GM19467 (cell line): ENCODE results near the gene EIF4G3.
"Not testable (repeated sequence)": the region's sequence is repeated elsewhere in the genome, so short reads cannot be mapped to it uniquely, and the experiment has no call there.

Source experiments
- ATAC-seq: cut with Tn5 transposase; IDR thresholded peaks from one replicate; pipeline ENCODE4 v1.9.1; 2021; ENCODE audit warnings: mild to moderate bottlenecking, moderate library complexity; ENCODE audit not compliant: unreplicated experiment

The EIF4G3 gene

DNA sequence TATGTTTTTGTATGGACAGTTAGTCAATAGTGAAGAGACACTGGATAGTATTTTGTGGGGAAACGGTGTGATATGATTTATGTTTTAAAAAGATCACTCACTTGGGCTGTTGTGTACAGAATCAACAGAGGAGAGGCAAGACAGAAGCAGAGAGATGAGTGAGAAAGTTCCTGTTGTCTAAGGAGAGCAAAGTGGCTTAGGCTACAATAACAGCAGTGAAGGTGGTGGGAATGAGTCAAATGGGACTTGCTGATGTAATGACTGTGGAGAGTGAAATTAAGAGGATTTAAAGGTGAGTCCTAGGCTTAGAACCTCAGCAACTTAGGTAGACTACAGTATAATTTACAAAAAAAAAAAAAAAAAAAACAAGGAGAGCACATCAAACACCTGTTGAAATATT, 220.4 kb downstream of the EIF4G3 start:
- ATAC-seq, result no peak

DNA sequence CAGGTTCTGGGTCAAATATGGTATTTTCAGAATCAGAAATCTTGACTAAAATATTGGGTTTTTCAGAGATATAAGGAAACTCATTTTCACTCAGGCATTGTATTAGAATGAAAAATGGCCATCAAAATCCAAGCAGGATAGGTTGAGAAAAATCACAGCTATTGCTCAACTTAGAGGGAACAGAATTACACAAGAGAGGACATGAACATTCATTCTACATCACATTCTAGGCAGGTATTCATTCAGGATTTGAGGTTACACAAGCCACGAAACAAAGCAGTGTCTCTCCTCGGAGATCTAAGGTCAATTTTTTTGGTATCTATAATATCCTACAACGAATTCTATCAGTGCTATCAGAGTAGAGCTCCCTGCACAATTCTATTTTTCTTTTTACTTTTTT, 226.0 kb downstream of the EIF4G3 start:
- ATAC-seq, result no peak

DNA sequence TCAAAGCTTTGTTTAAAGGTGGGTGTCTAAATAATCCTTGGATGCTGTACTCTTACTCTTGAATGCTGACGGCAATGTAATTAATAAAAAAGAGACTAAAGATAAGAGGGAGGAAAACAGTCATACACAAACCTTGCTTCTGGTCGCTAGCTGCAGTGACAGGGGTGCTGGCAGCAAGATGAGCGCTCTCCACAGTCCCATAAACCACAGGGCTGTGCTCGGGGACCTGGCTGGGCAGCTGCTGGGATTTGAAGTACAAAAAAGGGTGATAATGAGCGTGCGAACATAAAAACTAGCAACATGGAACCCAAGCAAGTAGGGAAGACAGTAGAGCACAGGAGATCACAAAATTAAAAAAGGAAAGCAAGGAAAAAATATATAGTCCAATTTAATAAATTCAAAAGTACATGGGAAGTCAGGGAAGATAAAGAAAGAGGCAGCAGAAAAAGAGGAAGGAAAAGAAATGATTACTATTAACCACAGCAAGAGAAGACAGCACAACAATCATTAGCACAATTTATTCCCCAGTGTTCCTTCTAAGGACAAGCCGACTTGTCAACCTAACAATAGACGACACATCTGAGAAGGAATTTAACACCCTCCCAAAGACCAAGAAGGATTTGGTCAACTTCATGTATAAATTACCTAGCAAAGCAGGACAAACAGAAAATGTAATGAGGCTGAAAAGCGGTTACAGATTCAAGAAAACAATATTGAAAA, 226.7 kb downstream of the EIF4G3 start:
- ATAC-seq, result no peak

DNA sequence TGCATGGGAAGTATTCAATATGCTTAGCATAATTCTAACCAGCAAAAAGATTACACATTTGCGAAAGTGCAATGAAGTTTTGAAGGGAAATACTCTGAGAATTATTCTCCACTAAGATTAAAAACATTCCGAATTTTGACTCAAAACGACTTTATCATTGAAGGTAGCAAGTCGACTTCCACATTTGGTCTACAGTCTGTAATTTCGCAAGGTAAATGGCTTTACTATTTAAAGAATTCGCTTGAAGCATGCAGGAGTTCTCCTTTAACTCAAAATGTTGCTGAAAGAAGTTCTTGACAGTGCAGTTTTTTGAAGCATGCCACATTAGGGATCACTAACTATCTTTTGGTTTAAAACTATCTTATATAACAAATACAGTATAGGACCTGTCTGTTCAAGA, 228.6 kb downstream of the EIF4G3 start:
- no peak for ATAC-seq

DNA sequence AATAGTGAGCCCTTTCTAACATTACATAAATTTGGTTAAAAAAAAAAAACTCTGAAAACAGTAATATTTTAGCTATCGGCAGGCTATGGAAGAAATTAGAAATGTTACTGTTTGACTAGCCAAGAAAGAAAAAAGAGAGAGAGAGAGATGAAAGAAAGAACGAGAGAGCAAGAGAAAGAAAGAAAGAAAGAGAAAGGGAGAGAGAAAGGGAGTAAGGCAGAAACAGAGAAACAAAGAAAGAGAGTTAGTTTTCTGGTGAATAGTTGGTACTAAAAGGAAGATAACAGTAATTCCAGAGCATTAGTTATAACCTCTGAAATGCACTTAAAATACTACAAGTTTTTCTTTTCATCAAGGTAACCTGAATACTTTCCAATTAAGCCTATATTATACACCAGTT, 229.3 kb downstream of the EIF4G3 start:
- no peak for ATAC-seq

DNA sequence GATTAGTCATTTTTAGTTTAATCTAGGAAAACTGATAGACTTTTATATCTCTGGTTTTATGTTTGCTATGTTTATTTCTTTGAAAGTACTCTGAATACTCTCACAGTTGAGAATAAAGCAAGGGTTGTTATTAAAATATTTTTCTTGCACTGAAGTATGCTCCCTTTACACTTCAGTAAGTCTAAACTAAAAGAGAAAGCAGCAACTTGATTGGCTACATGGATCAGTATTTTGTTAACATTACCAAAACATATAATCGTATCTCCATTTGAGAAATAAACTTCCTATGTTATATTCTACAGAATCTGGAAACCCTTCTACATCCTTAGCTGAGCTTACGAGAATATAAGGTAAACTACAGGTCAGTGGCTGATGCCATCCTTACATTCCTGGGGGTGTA, 240.1 kb downstream of the EIF4G3 start:
- no peak for ATAC-seq

DNA sequence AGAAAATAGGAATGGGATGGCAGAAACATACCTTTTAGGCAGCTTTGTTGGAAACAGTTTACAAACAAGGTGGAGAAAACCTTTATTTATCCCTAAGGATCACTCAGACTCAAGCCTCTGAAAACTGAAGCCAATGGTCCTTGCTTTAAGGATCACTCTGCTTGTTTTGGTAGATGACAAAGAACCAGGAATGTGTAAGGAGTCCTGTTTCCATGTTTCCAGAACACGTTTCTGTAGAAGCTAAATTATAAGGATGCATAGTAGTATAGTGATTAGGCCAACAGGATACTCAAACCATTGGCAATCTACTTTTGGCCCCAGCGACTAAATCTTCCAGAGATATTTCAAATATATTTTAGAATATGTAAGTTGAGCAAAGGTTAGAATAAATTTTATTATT, 240.5 kb downstream of the EIF4G3 start:
- ATAC-seq, result no peak

DNA sequence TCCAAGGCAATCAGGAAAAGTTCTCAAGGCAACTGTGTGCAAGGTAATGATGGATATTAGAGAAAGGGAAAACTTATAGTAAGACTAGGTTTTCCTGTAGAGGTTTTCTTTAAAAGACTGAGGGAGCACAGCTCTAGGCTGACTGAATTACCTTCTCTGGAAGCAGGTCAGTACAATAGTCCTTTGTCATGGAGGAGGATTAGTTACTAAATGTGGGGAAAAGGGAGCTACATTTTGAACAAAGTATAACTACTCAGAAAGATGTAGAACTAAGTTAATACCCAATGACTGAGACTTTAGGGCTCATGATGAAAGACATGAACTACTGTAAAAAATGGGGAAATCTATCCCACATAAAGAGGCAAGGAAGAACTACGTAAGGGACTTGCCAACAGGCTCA, 241.0 kb downstream of the EIF4G3 start:
- ATAC-seq, result no peak

DNA sequence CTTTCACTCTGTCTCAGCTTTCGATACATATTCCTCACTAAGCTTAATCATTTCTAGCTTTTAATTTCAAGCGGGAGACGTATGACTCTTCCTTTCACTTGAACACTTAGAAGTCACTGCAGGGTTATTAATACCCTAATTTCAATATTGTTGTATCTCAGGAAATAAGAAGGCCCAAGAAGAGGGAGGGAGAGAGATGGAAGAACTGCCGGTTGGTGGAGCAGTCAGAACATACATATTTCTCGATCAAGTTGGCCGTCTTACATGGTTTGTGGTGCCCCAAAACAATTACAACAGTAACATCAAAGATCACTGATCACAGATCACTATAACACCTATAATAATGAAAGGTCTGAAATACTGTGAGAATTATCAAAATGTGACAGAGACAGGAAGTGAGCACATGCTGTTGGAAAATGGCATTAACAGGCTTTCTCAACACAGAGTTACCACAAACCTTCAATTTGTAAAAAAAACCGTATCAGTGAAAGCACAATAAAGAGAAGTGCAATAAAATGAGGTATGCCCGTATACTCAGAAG, 244.2 kb downstream of the EIF4G3 start:
- ATAC-seq, result no peak

DNA sequence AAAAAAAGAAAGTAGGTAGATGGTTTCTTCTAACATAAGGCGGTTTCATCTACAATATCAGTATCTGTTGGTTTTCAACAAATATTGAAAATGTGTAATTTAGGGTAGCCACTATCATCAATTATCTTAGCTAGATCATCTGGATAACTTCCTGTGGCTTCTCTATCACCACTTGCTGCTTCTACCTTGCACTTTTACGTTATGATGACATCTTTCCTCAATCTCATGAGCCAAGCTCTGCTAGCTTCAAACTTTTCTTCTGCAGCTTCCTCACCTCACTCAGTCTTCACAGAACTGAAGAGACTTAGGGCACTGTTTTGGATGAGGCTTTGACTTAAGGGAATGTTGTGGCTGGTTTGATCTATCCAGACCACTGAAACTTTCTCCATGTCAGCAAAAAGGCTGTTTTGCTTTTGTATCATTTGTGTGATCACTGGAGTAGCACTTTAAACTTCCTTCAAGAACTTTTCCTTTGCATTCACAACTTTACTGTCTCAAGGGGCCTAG, 244.7 kb downstream of the EIF4G3 start:
- ATAC-seq, result no peak

DNA sequence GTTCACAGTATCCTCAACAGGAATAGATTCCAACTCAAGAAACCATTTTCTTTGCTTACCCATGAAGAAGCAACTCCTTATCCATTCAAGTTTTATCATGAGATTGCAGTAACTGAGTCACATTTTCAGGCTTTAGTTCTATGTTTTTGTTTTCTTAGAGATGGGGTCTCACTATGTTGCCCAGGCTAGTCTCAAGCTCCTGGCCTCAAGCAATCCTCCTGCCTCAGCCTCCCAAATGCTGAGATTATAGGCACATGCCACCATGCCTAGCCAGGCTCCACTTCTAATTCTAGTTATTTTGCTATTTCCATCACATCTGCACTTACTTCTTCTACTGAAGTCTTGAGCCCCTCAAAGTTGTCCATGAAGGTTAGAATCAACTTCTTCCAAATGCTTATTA, 246.3 kb downstream of the EIF4G3 start:
- ATAC-seq, result no peak

DNA sequence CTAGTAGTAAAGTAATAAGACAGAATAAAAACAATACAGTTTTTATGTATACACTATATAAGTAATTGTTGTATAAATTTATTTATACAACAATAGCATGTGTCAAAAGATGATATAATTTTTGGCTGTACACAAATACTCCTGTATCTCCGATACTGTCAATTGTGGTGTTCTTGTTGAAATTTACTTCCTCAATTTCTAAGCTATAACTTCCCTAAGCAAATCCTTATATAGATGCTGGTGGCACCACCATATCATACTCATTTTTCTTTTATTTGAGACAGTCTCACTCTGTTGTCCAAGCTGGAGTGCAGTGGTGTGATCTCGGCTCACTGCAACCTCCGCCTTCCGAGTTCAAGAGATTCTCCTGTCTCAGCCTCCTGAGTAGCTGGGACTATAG, 248.6 kb downstream of the EIF4G3 start:
- ATAC-seq, result no peak

DNA sequence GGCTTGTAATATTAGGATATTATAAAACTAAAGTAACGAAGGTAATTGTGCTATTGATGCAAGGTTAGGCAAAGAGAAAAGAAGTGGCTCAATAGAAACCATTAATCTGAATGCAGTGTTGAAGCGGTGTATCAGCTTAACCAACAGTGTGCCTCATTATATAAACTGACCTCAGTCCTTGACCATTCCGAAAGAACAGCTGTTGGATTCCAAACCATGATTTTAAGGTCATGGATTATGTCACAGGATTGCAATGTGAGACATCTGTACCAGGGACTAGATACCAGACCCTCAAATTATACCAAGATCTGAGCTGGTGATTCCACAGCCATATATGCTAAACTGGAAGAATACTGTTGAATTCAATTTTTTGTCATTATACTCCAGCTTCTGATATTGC, 255.4 kb downstream of the EIF4G3 start:
- ATAC-seq, result no peak

DNA sequence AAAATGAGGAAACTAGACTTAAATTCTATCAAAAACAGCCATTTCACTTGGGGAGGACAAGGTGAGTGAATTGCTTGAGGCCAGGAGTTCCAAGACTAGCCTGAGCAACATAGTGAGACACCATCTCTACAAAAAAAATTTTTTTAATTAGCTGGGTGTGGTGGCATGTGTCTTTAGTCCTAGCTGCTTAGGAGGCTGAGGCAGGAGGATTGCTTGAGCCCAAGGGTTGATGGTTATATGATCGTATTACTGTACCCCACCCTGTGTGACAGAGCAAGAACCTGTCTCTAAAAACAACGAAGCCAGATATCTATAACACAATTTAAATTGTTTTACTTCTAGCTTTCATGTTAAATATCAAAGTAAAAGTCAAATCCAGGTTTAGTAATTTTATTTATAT, 263.5 kb downstream of the EIF4G3 start:
- no peak for ATAC-seq

DNA sequence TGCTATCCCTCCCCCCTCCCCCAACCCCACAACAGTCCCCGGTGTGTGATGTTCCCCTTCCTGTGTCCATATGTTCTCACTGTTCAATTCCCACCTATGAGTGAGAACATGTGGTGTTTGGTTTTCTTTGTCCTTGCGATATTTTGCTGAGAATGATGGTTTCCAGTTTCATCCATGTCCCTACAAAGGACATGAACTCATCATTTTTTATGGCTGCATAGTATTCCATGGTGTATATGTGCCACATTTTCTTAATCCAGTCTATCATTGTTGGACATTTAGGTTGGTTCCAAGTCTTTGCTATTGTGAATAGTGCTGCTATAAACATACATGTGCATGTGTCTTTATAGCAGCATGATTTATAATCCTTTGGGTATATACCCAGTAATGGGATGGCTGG, 269.2 kb downstream of the EIF4G3 start:
- ATAC-seq, result not testable (repeated sequence)

DNA sequence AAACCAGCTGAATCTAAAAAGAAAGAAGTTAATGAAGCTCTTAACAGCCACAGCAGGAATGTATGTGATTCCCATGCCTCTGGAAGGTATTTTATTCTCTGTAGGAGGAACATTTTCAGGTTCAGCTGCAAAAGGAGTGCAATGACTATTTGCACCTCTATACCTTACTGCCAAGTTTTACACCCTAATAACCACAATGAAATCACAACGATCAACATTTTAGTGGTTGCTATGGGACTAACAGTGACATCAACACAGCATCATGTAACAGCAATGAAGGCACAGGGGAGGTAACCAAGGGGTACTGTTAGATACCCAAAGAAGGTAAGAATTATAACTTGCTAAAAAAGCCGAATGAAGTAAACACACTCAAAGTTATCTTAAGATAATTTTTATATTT, 273.3 kb downstream of the EIF4G3 start:
- ATAC-seq, result no peak

DNA sequence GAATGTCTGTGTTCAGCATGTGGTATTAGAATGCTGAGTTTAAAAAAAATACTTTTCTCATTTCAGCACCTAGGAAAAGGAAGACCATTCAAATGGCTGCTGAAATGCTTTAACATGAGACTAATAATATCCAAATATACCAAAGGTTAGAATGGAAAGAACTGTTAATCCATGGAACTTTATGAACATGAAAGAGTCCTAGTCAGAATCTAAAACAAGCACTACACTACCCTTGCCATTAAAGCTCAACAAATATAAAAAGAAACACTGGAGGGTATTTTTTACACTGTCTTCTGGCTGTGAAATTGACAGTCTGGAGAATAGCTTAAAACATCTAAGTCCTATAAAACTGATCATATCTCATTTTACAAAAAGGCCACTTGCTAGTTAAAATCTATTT, 276.6 kb downstream of the EIF4G3 start:
- ATAC-seq, result no peak

DNA sequence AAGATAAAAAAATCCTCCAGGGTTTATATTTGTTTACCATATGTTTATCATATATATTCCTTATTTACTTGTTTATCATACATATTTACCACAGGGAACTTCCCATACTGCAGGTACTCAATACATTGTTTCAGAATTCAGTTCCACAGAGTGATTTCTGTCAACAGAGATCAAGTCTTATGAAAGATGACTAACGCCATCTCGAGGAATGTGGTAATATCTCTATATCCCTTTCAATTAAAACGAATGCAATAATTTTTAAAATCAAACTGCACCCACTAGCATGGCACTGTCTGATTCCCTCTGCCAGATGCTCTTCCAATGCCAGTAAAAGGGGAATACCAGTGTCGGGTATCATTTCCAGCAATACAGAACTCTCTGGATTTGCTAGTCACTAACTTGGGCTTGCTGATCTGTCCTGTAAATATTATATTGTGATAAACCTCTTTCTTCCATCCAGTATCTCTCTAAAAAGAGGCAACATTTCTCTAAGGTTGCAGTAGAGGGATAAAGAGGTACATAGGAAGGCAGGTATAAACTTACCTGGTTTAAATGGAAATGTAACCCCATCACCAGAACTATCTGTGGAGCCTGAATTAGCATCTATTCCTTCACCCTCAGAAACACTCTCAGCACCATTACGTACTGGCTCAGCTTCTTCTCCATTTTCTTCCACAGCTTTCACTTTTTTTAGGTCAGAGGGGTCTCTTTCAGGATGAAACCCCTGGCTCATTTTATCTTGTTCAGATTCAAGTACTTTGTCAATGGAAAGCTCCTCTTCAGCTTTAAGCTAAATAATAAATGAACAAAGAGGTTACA, 277.3 kb downstream of the EIF4G3 start:
- ATAC-seq, result no peak

DNA sequence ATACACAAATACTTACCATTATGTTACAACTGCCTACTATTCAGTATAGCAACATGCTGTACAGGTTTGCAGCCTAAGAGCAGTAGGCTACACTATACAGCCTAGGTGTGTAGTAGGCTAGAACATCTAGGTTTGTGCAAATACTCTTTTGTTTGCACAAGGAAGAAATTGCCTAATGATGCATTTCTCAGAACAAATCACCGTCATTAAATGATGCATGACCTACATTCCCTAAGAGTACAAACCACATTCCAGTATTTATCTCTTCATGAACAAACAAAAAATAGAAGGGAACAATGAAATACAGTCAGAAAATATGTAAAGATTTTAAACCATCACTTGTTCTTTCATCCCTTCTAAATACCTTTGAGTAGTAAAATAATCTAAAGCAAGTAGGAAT, 279.9 kb downstream of the EIF4G3 start:
- ATAC-seq, result no peak

DNA sequence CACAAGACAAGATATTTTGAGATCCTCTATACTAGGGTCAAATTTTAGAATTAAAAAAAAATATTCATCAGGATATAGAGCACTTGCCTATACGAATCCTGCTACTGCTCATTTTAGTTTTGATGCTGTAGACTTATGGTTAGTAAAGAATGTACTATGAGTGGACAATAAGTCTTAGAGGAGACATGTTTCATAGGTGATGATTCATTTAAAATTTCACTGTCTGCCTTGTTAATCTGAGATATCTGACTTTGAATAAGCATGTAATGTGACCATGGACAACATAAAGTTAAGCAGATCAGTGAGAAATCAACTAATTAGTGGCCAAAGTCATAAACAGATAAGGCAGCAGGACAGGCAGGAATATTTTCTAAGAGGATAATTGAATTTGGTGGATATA, 282.8 kb downstream of the EIF4G3 start:
- no peak for ATAC-seq

DNA sequence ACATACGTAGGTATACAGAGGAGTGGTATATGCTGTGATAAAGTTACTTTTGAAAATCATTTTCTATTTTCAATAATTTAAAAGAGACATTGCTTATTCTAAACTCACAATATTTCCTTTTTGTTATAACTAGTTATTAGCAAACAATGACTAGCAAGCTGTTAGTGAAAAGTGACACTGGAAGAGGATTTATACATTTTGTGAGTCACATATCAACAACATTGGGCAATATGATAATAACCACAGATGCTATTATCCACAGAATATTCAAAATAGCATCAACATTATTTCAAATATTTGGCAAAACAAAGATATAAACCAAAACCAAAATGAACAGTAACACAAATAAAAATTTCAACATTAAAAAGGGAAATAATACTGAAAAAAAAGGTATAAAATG, 285.6 kb downstream of the EIF4G3 start:
- no peak for ATAC-seq

DNA sequence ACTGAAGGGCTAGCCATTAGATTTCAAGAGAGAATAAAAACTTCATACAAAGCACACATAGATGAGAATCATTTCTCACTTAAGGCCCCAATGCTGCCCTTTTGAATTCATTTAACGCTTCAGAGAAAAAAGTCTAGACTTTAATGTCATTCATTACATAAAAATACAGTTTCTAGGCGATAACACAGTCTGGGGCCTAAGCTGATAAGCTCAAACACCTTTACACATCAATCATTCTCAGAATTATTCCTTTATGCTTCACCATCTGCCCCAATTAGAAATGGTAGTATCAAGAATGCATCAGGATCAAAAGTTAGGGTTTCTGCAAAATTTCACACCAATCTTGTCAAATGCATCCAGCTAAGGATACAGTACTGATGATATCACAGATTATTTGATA, 289.5 kb downstream of the EIF4G3 start:
- ATAC-seq, result no peak
